Hepatocyte (in vitro differentiated cells): ENCODE results near the gene MSANTD1. TPM values are rescaled to one million over a fixed set of nuclear protein-coding genes. Genes with fewer than 3 reads are reported as not detected.

ENCODE experiments used
- DNase-seq: peaks from one replicate; pipeline ENCODE4 v3.0.0-alpha.2; 2016; ENCODE audit warnings: low spot score
- H2AFZ ChIP-seq: fragments of 200-600 bp; sonication (generic); 2 replicates; pipeline ENCODE4 v1.6.0; 2016; ENCODE audit warnings: antibody characterized with exemption, mild to moderate bottlenecking
- H3K27ac ChIP-seq: fragments of 200-600 bp; sonication (generic); 2 replicates; pipeline ENCODE4 v1.5.1; 2016; ENCODE audit warnings: mild to moderate bottlenecking
- H3K27me3 ChIP-seq: fragments of 200-600 bp; sonication (generic); 2 replicates; pipeline ENCODE4 v1.6.1; 2016
- H3K36me3 ChIP-seq: fragments of 200-600 bp; sonication (generic); replicated peaks from 2 replicates; pipeline ENCODE4 v1.5.1; 2016; ENCODE audit warnings: low read depth; ENCODE audit not compliant: insufficient read depth
- H3K4me1 ChIP-seq: fragments of 200-600 bp; sonication (generic); 2 replicates; pipeline ENCODE4 v1.5.1; 2016; ENCODE audit warnings: mild to moderate bottlenecking, moderate library complexity; ENCODE audit not compliant: insufficient read depth
- H3K4me2 ChIP-seq: fragments of 200-600 bp; sonication (generic); 2 replicates; pipeline ENCODE4 v1.6.0; 2016
- H3K4me3 ChIP-seq: fragments of 200-600 bp; sonication (generic); 2 replicates; pipeline ENCODE4 v1.5.1; 2016; ENCODE audit warnings: mild to moderate bottlenecking
- H3K79me2 ChIP-seq: fragments of 200-600 bp; sonication (generic); 2 replicates; pipeline ENCODE4 v1.6.0; 2017; ENCODE audit warnings: mild to moderate bottlenecking
- H3K9me2 ChIP-seq: fragments of 200-600 bp; sonication (generic); replicated peaks from 2 replicates; pipeline ENCODE4 v1.6.0; 2017; ENCODE audit warnings: mild to moderate bottlenecking; ENCODE audit not compliant: insufficient read depth
- H3K9me3 ChIP-seq: fragments of 200-600 bp; sonication (generic); 2 replicates; pipeline ENCODE4 v1.5.1; 2016; ENCODE audit warnings: low read depth, mild to moderate bottlenecking
- H4K20me1 ChIP-seq: fragments of 200-600 bp; sonication (generic); 2 replicates; pipeline ENCODE4 v1.6.0; 2016; ENCODE audit warnings: mild to moderate bottlenecking; ENCODE audit not compliant: insufficient read depth, poor library complexity, severe bottlenecking
- EZH2 ChIP-seq: fragments of 200-600 bp; sonication (generic); IDR thresholded peaks from 2 replicates; pipeline ENCODE4 v1.6.1; 2016; ENCODE audit warnings: antibody characterized with exemption, mild to moderate bottlenecking, borderline replicate concordance
- EZH2phosphoT487 ChIP-seq: fragments of 200-600 bp; sonication (generic); IDR thresholded peaks from one replicate; pipeline ENCODE4 v1.6.1; 2018; ENCODE audit warnings: antibody characterized with exemption, mild to moderate bottlenecking, low read depth, moderate library complexity; ENCODE audit not compliant: unreplicated experiment, severe bottlenecking
- WGBS: methylation state at CpG from one replicate; pipeline ENCODE4 v1.1.6; 2016; ENCODE audit warnings: low lambda C conversion rate; ENCODE audit errors: missing lambda C conversion rate; 5-methylcytosine and 5-hydroxymethylcytosine counted together
- polyA plus RNA-seq: library from polyadenylated mRNA; unstranded; fragments of >200 nt; fragmentation: Nextera tagmentation; extraction: Ambion mirVana; gene quantifications from 2 replicates; pipeline ENCODE4 v1.2.1, GENCODE V29; 2016
- total RNA-seq: library from RNA; depleted of rRNA; stranded (reverse); fragments of >200 nt; gene quantifications from 2 replicates; pipeline ENCODE4 v1.2.3, GENCODE V29; 2014
- TF ChIP-seq, protein P1 (sequence below): fragments of 200-600 bp; sonication (generic); IDR thresholded peaks from 2 replicates; pipeline ENCODE4 v1.5.1; 2016; ENCODE audit warnings: antibody characterized with exemption, mild to moderate bottlenecking; ENCODE audit not compliant: poor library complexity

MSANTD1 gene
- total and polyA plus RNA-seq, 2 experiments from 2014 or later = 0.51 to 0.57 TPM

DNA sequence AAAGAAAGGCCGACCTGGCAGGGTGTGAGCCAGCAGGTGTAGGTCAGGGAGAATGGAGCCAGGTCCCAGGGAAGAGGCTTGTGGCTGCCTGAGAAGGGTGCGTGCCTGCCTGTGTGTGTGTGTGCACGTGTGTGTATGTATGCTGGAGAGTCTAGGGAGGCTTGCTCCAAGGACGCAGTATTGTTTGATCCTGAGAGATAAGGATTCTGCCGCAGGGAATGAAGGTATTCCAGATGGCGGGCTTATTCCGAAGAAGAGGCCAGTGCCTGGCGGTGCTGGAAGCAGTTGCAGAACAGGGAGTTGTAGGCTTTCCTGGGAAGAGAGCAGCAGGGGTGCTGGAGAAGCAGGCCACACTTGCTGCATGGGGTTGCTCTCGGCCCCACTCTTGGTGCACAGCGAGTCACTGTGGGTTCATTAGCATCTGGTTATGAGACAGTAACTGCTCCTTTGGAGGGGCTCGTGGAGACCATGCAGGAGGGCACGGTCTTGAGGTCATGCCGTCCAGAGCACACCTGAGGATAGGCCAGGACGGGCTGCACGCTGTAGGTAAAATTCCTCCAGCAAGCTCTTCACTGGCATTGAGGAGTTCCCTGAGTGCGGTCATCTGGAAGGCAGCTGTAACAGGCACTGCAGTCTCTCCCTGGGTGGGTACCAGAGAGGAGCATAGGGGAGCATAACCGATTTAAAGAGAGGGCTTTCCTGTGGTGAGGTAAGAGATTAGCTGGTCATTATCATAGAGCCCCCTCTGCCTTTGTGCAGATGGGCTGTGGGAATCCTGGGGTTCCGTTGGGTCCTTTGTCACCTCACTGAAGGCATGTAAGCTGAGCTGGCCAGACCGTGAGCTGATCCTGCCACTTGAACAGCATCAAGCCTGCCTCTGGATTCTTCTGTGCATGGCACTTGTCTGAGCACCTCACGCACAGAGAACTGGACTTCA lies 29.9 kb upstream of the MSANTD1 start:
- no peak for TF ChIP-seq EZH2phosphoT487
- TF ChIP-seq, protein P1, sequence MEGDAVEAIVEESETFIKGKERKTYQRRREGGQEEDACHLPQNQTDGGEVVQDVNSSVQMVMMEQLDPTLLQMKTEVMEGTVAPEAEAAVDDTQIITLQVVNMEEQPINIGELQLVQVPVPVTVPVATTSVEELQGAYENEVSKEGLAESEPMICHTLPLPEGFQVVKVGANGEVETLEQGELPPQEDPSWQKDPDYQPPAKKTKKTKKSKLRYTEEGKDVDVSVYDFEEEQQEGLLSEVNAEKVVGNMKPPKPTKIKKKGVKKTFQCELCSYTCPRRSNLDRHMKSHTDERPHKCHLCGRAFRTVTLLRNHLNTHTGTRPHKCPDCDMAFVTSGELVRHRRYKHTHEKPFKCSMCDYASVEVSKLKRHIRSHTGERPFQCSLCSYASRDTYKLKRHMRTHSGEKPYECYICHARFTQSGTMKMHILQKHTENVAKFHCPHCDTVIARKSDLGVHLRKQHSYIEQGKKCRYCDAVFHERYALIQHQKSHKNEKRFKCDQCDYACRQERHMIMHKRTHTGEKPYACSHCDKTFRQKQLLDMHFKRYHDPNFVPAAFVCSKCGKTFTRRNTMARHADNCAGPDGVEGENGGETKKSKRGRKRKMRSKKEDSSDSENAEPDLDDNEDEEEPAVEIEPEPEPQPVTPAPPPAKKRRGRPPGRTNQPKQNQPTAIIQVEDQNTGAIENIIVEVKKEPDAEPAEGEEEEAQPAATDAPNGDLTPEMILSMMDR = no peak
- Histone ChIP-seq H3K36me3 (no peaks in the 10 kb centered on the region), H3K4me2 (no peak overlapping the region), H3K9me2 (no peaks in the 10 kb centered on the region), H3K9me3 (no peaks in the 10 kb centered on the region), H3K27ac (no peak overlapping the region), H3K4me3 (no peak overlapping the region), H4K20me1 (no peaks in the 10 kb centered on the region), H3K79me2 (no peaks in the 10 kb centered on the region), H2AFZ (no peak overlapping the region), H3K4me1 (no peaks in the 10 kb centered on the region), H3K27me3 (no peaks in the 10 kb centered on the region)
- DNase-seq = no peak
- 93% methylated on average over 20 of the region's 20 CpGs for WGBS

DNA sequence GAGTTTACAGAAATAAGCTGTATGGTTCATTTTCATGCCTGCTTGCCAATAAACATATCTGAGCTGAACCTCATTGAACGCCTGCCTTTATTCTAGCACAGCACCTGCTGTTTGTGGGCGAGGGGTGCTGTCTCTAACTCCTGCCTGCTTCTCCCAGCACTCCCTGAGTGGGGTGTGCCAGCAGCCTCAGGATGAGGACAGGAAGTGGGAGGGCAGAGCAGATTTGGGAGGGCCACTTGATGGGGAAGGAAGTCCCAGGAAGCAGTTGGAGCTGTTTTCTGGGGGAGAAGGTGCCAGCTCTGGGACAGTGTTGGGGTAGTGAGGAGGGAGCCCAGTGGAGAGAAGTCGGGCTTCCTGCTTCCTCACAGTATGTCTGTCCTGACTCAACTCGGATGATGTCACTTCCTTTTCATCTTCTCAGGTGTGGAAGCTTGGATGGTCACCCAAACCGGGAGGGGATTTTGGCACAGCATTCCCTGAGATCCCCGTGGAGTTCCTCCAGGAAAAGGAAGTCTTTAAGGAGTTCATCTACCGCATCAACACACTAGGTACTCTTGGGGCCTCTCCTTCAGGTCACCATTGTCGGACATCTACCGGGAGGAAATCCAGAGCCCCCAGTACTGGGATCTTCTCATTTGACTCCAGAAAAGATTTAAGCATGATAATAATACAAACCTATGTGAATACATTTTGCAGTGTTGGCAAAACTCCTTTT lies 29.0 kb upstream of the MSANTD1 start:
- Histone ChIP-seq H3K27me3 (no peaks in the 10 kb centered on the region), H3K27ac (no peak overlapping the region), H2AFZ (no peak overlapping the region), H3K9me2 (no peaks in the 10 kb centered on the region), H3K36me3 (no peaks in the 10 kb centered on the region), H3K4me3 (no peak overlapping the region), H4K20me1 (no peaks in the 10 kb centered on the region), H3K9me3 (no peaks in the 10 kb centered on the region), H3K4me1 (no peaks in the 10 kb centered on the region), H3K79me2 (no peaks in the 10 kb centered on the region), H3K4me2 (no peak overlapping the region)
- TF ChIP-seq, protein P1 = no peak
- TF ChIP-seq EZH2 (no peak), EZH2phosphoT487 (no peak)
- no peak for DNase-seq
- 90% methylated on average over 9 of the region's 9 CpGs for WGBS

DNA sequence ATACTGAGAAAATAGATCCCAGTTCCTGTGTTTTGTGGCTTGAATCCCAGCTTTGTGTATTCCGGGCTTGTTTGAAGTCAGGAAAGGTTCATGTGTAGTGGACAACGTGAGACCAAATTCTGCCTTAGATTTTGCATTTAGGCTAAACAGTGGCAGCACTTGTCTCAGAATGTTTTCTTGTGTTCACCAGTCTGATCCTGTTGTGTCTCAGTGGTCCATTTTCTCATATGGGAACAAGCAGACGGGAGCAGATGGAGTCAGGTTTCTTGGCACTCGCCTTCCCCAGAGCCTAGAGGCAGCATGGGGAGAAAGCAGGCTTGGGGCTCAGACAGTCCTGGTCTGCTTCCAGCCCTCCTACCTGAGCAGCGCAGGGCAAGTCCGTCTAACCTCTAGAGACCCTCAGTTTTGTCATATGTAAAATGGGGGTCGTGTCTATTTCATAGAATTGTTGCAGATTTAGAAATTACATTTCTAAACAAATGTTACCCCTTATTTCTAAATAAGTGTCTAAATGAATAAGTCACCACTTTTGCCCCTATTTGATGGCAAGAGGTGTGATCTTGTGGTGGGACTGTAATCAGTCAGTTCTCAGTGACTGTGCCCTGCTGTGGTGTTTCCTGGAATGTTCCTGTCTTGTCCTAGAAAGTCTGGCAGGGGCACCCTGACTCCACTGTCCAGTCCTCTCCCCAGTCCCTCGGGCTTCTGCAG lies 28.3 kb upstream of the MSANTD1 start:
- Histone ChIP-seq H2AFZ (no peak overlapping the region), H3K4me3 (no peak overlapping the region), H3K4me1 (no peaks in the 10 kb centered on the region), H3K79me2 (no peaks in the 10 kb centered on the region), H3K9me3 (no peaks in the 10 kb centered on the region), H3K4me2 (no peak overlapping the region), H4K20me1 (no peaks in the 10 kb centered on the region), H3K27ac (no peak overlapping the region), H3K27me3 (no peaks in the 10 kb centered on the region), H3K9me2 (no peaks in the 10 kb centered on the region), H3K36me3 (no peaks in the 10 kb centered on the region)
- DNase-seq = no peak
- no peak for TF ChIP-seq EZH2phosphoT487
- TF ChIP-seq, protein P1 = no peak
- no peak for TF ChIP-seq EZH2
- 94% methylated on average over 8 of the region's 8 CpGs for WGBS
